Glutamatergic neuron (in vitro differentiated cells): Measurements from ENCODE around the gene AKIRIN2. TPM values are rescaled to one million over a fixed set of nuclear protein-coding genes. Genes with fewer than 3 reads are reported as not detected.
"Not testable (repeated sequence)": the region's sequence is repeated elsewhere in the genome, so short reads cannot be mapped to it uniquely, and the experiment has no call there.

Experiments used
- DNase-seq: peaks from one replicate; pipeline ENCODE4 v3.0.0; 2022
- H3K27ac Mint-ChIP-seq: one replicate; pipeline ENCODE4 v1.8.0; 2020; ENCODE audit warnings: mild to moderate bottlenecking, mixed read lengths, inconsistent platforms; ENCODE audit not compliant: unreplicated experiment
- H3K27me3 Mint-ChIP-seq: one replicate; pipeline ENCODE4 v1.8.0; 2020; ENCODE audit warnings: mild to moderate bottlenecking, moderate library complexity, mixed read lengths, inconsistent platforms; ENCODE audit not compliant: unreplicated experiment
- H3K36me3 Mint-ChIP-seq: one replicate; pipeline ENCODE4 v1.8.0; 2020; ENCODE audit warnings: mild to moderate bottlenecking, mixed read lengths, inconsistent platforms; ENCODE audit not compliant: unreplicated experiment
- H3K4me1 Mint-ChIP-seq: one replicate; pipeline ENCODE4 v1.8.0; 2020; ENCODE audit warnings: mild to moderate bottlenecking, low read depth, mixed read lengths, inconsistent platforms; ENCODE audit not compliant: unreplicated experiment
- H3K4me3 Mint-ChIP-seq: one replicate; pipeline ENCODE4 v1.8.0; 2020; ENCODE audit warnings: mild to moderate bottlenecking, mixed read lengths, inconsistent platforms; ENCODE audit not compliant: unreplicated experiment
- H3K9me3 Mint-ChIP-seq: one replicate; pipeline ENCODE4 v1.8.0; 2020; ENCODE audit warnings: mild to moderate bottlenecking, moderate library complexity, mixed read lengths, inconsistent platforms; ENCODE audit not compliant: unreplicated experiment
- CTCF ChIP-seq: fragments of 200-600 bp; sonication (generic); IDR thresholded peaks from one replicate; pipeline ENCODE4 v1.5.0; 2021; ENCODE audit not compliant: partially characterized antibody, unreplicated experiment
- total RNA-seq: library from RNA; stranded (reverse); fragmentation: NEBNext Ultra II Directional; extraction: Animal tissue kit (Norgen Biotek cat#: 25700); gene quantifications from one replicate; pipeline ENCODE4 v1.2.1, GENCODE V29; 2021; ENCODE audit not compliant: unreplicated experiment

The AKIRIN2 gene
- total RNA-seq, 1 donor from 2014 or later: 167 TPM

- DNase-seq: no peak
- no peak overlapping the region for H3K27ac Mint-ChIP-seq
- H3K36me3 Mint-ChIP-seq: no peaks in the 10 kb centered on the region
- H3K9me3 Mint-ChIP-seq: peaks cover 9% of the 10 kb centered on the region
- H3K27me3 Mint-ChIP-seq: peaks cover 7% of the 10 kb centered on the region
- H3K4me3 Mint-ChIP-seq: no peak overlapping the region
- no peak for TF ChIP-seq CTCF
- no peaks in the 10 kb centered on the region for H3K4me1 Mint-ChIP-seq
Observed at GRCh38 chr6:87706187-87706966, 4.3 kb upstream of the AKIRIN2 start.

DNA sequence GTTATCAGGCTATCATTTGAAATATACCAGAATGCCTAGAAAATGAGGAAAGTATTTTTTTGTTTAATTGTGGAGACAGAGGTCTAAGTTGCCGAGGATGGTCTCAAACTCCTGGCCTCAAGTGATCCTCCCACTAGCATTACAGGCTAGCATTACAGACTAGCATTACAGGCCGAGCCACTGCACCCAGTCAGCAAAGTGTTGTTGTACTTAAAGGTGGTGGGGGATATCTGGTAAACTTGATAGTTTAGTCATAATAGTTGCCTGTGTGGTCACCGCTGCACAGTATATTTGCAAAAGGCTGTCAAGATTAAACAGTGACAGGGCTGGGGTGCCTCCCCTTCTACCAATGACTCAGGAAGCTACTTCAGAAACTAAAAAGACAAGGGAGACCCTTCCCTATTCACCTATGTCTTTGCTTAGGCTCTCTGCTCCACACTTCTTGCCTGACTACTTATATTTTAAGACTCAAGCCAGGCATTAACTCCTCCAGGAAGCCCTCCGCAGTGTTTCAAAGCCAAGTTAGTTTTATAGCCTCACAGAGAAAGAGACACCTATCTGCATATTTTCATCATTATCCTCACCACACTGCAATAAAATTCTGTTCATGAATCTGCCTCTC, 3.1 kb upstream of the AKIRIN2 start:
- H3K27ac Mint-ChIP-seq: no peak overlapping the region
- H3K4me3 Mint-ChIP-seq: no peak overlapping the region
- no peak for TF ChIP-seq CTCF
- no peaks in the 10 kb centered on the region for H3K36me3 Mint-ChIP-seq
- H3K27me3 Mint-ChIP-seq: peaks cover 12% of the 10 kb centered on the region
- no peaks in the 10 kb centered on the region for H3K4me1 Mint-ChIP-seq
- H3K9me3 Mint-ChIP-seq: peaks cover 18% of the 10 kb centered on the region
- no peak for DNase-seq

DNA sequence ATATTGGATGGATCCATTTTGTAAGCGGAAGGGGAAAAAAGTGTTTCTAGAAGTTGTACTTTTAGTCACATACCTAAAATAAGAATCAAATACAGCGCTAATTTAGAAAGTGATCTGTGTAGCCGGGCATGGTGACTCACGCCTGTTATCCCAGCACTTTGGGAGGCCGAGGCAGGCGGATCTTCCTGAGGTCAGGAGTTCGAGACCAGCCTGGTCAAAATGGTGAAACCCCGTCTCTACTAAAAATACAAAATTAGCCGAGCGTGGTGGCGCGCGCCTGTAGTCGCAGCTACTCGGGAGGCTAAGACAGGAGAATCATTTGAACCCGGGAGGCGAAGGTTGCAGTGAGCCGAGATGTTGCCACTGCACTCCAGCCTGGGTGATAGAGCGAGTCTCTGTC, 1.0 kb upstream of the AKIRIN2 start:
- H3K4me3 Mint-ChIP-seq: peak overlapping the region; percentile 94
- peaks cover 19% of the 10 kb centered on the region for H3K9me3 Mint-ChIP-seq
- peaks cover 12% of the 10 kb centered on the region for H3K27me3 Mint-ChIP-seq
- peak overlapping the region; percentile 95 for H3K27ac Mint-ChIP-seq
- DNase-seq, H3K36me3 Mint-ChIP-seq, H3K4me1 Mint-ChIP-seq: not testable (repeated sequence)

- no peak for DNase-seq
- H3K4me1 Mint-ChIP-seq: peaks cover 3% of the 10 kb centered on the region
- TF ChIP-seq CTCF: no peak
- peak overlapping the region; percentile 95 for H3K27ac Mint-ChIP-seq
- no peaks in the 10 kb centered on the region for H3K36me3 Mint-ChIP-seq
- peaks cover 20% of the 10 kb centered on the region for H3K9me3 Mint-ChIP-seq
- H3K27me3 Mint-ChIP-seq: peaks cover 12% of the 10 kb centered on the region
- peak overlapping the region; percentile 94 for H3K4me3 Mint-ChIP-seq
Observed at GRCh38 chr6:87702589-87702945, 534 bp upstream of the AKIRIN2 start.

DNA sequence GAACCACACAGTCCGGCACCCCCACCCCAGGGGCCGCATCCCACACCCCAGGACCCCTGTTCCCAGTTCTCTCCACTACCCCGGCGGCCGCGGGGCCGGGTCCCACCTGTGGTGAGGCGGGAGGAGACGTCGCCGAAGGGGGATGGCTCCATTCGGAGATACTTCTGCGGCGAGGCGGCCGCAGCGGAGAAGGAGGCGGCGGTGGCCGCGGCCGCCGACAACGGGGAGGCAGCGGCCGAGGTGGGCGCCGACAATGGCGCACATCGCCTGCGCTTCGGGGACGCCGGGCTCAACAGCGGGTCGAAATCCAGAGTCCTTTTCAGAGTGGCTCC, 723 bp downstream of the AKIRIN2 start:
- H3K4me1 Mint-ChIP-seq: peaks cover 3% of the 10 kb centered on the region
- H3K4me3 Mint-ChIP-seq: peak overlapping the region; percentile 94
- H3K27me3 Mint-ChIP-seq: peaks cover 12% of the 10 kb centered on the region
- peaks cover 20% of the 10 kb centered on the region for H3K9me3 Mint-ChIP-seq
- no peak for TF ChIP-seq CTCF
- H3K27ac Mint-ChIP-seq: peak overlapping the region; percentile 97
- no peak for DNase-seq
- no peaks in the 10 kb centered on the region for H3K36me3 Mint-ChIP-seq
